Measurements from ENCODE around the gene MACROD1. TPM values are rescaled to one million over a fixed set of nuclear protein-coding genes. Genes with fewer than 3 reads are reported as not detected.

Gene MACROD1
- total RNA-seq, 1 donor from 2014 or later = 26.5 TPM

GRCh38 chr11:64208086-64208795 is 42.3 kb upstream of the MACROD1 start:
- Histone ChIP-seq H3K27ac (peak overlapping the region; percentile 48 to 66), H3K9me3 (no peaks in the 10 kb centered on the region), H3K4me1 (no peaks in the 10 kb centered on the region), H3K4me3 (peak overlapping the region; percentile 24 to 50), H3K36me3 (peaks cover 20 to 25% of the 10 kb centered on the region in 2 donors), H3K27me3 (no peaks in the 10 kb centered on the region)
- TF ChIP-seq CTCF (IDR thresholded peaks at IDR 0.05) = no peak
- no peak for DNase-seq (ENCODE audit: low spot score in 2 of 2)
- intact Hi-C loops (cut with DNase I) = no loop called here

- intact Hi-C loops (cut with DNase I) = no loop called here
- Histone ChIP-seq H3K9me3 (no peaks in the 10 kb centered on the region), H3K4me3 (peak overlapping the region; percentile 24 to 50), H3K4me1 (no peaks in the 10 kb centered on the region), H3K27me3 (no peaks in the 10 kb centered on the region), H3K36me3 (peaks cover 27 to 33% of the 10 kb centered on the region in 2 donors), H3K27ac (peak overlapping the region; percentile 48 to 66)
- peak; percentile 50 to 81 for DNase-seq (ENCODE audit: low spot score in 2 of 2)
- no peak for TF ChIP-seq CTCF (IDR thresholded peaks at IDR 0.05)
Observed at GRCh38 chr11:64207256-64208085, 41.6 kb upstream of the MACROD1 start.

GRCh38 chr11:64206457-64207255 is 40.7 kb upstream of the MACROD1 start, which contains the start of gene FERMT3:
Gene FERMT3 (plus strand): TSS chr11:64206721. CDS start chr11:64207365, 644 bp downstream.
- DNase-seq (ENCODE audit: low spot score in 2 of 2) = peak; percentile 39 to 81
- Histone ChIP-seq H3K4me1 (no peaks in the 10 kb centered on the region), H3K27ac (peak within 1 kb of the TSS; percentile 48 to 66), H3K36me3 (peaks cover 35 to 37% of the 10 kb centered on the region in 2 donors), H3K4me3 (peak within 1 kb of the TSS; percentile 24 to 50), H3K27me3 (no peaks in the 10 kb centered on the region), H3K9me3 (no peaks in the 10 kb centered on the region)
- TF ChIP-seq CTCF (IDR thresholded peaks at IDR 0.05) = no peak
- intact Hi-C loops (cut with DNase I) = no loop called here

GRCh38 chr11:64204464-64204989 is 38.6 kb upstream of the MACROD1 start:
- TF ChIP-seq CTCF (IDR thresholded peaks at IDR 0.05) = peak; percentile 72 to 82 (median 79)
- Histone ChIP-seq H3K9me3 (no peaks in the 10 kb centered on the region), H3K4me1 (no peaks in the 10 kb centered on the region), H3K27ac (no peak overlapping the region), H3K36me3 (peaks cover 53 to 55% of the 10 kb centered on the region in 2 donors), H3K4me3 (no peak overlapping the region), H3K27me3 (no peaks in the 10 kb centered on the region)
- peak; percentile 44 to 91 for DNase-seq (ENCODE audit: low spot score in 2 of 2)
- intact Hi-C loops (cut with DNase I) = loop anchor here (1.0 kb wide), 1 partner anchor 100 kb away; no protein-coding TSS in a partner anchor

- TF ChIP-seq CTCF (IDR thresholded peaks at IDR 0.05) = no peak
- H3K36me3 ChIP-seq = peaks cover 56% of the 10 kb centered on the region in 2 donors
Observed at GRCh38 chr11:64204080-64204440, 38.1 kb upstream of the MACROD1 start.

More at GRCh38 chr11:64204080-64204440, 38.1 kb upstream of the MACROD1 start:
- H3K27me3 ChIP-seq = no peaks in the 10 kb centered on the region
- no peaks in the 10 kb centered on the region for H3K9me3 ChIP-seq
- H3K4me3 ChIP-seq = no peak overlapping the region
- DNase-seq (ENCODE audit: low spot score in 2 of 2) = no peak
- H3K4me1 ChIP-seq = no peaks in the 10 kb centered on the region
- H3K27ac ChIP-seq = no peak overlapping the region
- intact Hi-C loops (cut with DNase I) = loop anchor here (1.0 kb wide), 1 partner anchor 100 kb away; no protein-coding TSS in a partner anchor

All from ascending aorta (tissue), 2 donors.